HFF-Myc (cell line): ENCODE results near the gene RBAK.

ENCODE experiments used
- DNase-seq: peaks from one replicate; pipeline ENCODE4 v3.0.0-alpha.2; 2011; ENCODE audit warnings: low read depth; ENCODE audit errors: extremely low read depth
- H3K4me3 ChIP-seq: replicated peaks from 2 replicates; pipeline ENCODE4 v1.5.1; 2011; ENCODE audit warnings: low read depth, mild to moderate bottlenecking, control low read depth, low read length
- CTCF ChIP-seq: IDR thresholded peaks from 2 replicates; pipeline ENCODE4 v1.5.1; 2012; ENCODE audit warnings: mild to moderate bottlenecking, low read depth, low read length, control low read depth; ENCODE audit errors: missing control alignments

Gene RBAK

DNA sequence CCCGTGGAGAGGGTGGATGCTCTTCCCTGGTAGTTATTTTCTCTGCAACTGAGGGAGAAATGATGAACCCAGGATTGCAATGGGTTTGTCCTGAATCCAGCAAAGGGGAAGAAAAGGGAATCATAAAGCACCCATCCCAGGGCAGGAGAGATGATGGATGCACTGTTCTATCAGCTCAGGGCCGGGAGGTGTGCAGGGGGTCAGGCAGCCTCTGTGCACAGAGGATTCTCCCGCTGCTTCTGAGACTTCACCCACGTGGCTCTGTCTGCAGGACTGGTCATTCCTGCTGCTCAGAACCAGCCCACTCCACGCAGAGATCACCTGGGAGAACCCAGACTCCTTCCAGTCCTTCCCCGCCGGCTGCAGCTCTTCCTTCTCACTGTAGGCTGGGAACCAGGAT is 70.7 kb downstream of the RBAK start:
- no peak for DNase-seq
- TF ChIP-seq CTCF: no peak
- H3K4me3 ChIP-seq: no peak overlapping the region

- TF ChIP-seq CTCF: no peak
- H3K4me3 ChIP-seq: no peak overlapping the region
- DNase-seq: no peak
Observed at GRCh38 chr7:5117095-5117970, 71.7 kb downstream of the RBAK start.
